ENCODE data around the gene OR2L13.
"Not testable (repeated sequence)": the region's sequence is repeated elsewhere in the genome, so short reads cannot be mapped to it uniquely, and the experiment has no call there.

OR2L13 gene, protein sequence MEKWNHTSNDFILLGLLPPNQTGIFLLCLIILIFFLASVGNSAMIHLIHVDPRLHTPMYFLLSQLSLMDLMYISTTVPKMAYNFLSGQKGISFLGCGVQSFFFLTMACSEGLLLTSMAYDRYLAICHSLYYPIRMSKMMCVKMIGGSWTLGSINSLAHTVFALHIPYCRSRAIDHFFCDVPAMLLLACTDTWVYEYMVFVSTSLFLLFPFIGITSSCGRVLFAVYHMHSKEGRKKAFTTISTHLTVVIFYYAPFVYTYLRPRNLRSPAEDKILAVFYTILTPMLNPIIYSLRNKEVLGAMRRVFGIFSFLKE

GRCh38 chr1:248094884-248095283 lies at the start of gene OR2L13:
Gene OR2L13 (plus strand): TSS chr1:248095184. CDS start chr1:248099376, 4,192 bp downstream.
- no peak for DNase-seq (ENCODE audit: low spot score)

- DNase-seq (ENCODE audit: low spot score) = no peak
These were observed 49.8 kb upstream of the OR2L13 start for GRCh38 chr1:248045209-248045608.

DNA sequence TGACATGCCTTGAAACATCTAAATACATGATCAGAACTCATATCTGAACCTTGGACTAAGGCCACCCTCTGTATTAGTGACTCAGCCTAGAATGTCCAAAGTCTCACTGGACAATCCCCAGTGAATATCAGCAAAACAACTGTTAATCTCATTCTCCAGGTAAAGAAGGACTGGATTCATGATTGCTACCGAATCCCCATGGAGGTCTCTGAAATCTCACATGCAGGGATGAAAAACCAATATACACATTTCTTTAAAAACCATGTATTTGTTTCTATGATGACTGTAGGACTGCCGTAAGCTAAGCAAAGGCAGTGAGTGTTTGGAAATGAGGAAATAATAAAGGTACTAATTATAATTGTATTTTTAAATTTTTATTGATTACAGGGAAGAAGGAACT lies 48.4 kb upstream of the OR2L13 start, which contains the start of gene OR2L3:
OR2L3 (plus strand) TSS at position 301 of the 400 bp plus-strand sequence. CDS start 13,846 bp downstream, outside the sequence.
- DNase-seq (ENCODE audit: low spot score) = no peak

DNA sequence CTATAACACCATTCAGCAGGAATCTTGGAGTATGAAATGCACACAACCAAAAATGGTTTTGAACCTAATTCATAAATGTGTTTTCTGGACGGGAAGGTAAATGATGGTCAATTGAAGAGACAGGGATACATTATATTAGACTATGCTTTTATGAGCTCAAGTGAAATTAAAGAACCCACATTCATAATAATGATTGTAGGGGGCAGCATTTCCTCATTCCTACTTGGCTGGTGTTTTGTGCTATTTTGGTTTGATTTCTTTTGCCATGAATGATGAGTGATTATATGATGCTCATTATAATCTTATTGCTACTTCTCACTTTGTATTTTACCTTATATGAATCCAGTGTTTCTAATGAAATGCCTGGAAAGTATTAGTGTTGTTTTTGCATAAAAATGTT lies 48.0 kb upstream of the OR2L13 start:
- no peak for DNase-seq (ENCODE audit: low spot score)

GRCh38 chr1:248054671-248055070 lies 40.3 kb upstream of the OR2L13 start:
- DNase-seq (ENCODE audit: low spot score) = no peak

GRCh38 chr1:248055261-248055660 lies 39.7 kb upstream of the OR2L13 start:
- DNase-seq (ENCODE audit: low spot score) = no peak

DNA sequence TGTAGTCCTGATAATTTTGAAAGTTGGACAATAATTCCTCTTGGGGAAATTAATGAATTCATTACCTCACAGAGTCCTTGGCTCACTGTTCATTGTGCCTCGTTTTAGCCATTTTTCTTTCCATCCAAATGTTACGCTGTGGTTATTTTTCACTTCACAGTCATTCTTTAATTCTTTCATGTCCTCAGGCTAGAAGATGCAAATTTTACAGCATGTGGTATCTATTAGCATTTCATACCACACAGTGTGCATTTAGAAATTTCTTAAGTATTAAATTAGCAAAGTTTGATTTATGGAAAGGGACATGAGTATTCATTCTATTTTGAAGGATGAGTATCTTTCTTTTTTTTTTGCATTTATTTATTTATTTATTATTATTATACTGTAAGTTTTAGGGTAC lies 29.9 kb upstream of the OR2L13 start:
- DNase-seq (ENCODE audit: low spot score) = no peak

DNA sequence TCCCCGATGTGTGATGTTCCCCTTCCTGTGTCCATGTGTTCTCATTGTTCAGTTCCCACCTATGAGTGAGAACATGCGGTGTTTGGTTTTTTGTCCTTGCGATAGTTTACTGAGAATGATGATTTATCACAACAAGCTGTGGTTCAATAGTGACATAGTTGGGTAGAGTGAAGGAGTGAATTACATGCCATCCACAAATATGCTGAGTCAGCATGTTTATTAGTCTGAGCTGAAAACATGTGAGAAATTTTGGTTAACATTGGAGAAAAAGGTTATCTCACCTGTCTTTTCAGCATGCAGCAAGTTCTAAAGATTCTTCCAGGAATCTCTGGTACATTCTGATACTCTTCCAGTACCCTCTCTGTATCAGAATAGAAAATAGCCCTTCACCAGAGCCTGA lies 29.4 kb upstream of the OR2L13 start:
- DNase-seq (ENCODE audit: low spot score) = no peak

- DNase-seq (ENCODE audit: low spot score) = not testable (repeated sequence)
These were observed 11.1 kb upstream of the OR2L13 start for GRCh38 chr1:248083864-248084263.

- no peak for DNase-seq (ENCODE audit: low spot score)
These were observed 3.5 kb downstream of the OR2L13 start for GRCh38 chr1:248098529-248098928.

GRCh38 chr1:248102847-248103246 lies 7.9 kb downstream of the OR2L13 start:
- no peak for DNase-seq (ENCODE audit: low spot score)

GRCh38 chr1:248111157-248111556 lies 16.2 kb downstream of the OR2L13 start:
- DNase-seq (ENCODE audit: low spot score) = no peak

- no peak for DNase-seq (ENCODE audit: low spot score)
These were observed 19.9 kb downstream of the OR2L13 start for GRCh38 chr1:248114890-248115289.

DNA sequence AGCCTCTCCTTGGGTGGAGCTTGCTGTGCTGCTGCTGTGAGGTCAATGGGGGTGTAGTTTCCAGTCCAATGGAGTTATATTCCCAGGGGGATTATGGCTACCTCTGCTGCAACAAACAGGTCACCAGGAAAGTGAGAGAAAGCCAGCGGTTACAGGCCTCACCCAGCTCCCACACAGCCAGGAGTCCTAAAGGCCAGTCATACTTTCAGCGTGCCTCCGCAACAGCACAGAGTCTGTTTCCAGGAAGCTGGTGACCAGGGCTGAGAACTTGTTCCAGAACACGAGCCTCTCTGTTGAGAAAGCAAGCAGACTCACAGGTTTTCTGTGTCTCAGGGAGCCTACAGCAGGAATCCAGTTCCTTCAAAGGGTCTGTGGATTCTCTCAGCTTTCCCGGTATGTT lies 32.7 kb downstream of the OR2L13 start:
- DNase-seq (ENCODE audit: low spot score) = no peak

DNA sequence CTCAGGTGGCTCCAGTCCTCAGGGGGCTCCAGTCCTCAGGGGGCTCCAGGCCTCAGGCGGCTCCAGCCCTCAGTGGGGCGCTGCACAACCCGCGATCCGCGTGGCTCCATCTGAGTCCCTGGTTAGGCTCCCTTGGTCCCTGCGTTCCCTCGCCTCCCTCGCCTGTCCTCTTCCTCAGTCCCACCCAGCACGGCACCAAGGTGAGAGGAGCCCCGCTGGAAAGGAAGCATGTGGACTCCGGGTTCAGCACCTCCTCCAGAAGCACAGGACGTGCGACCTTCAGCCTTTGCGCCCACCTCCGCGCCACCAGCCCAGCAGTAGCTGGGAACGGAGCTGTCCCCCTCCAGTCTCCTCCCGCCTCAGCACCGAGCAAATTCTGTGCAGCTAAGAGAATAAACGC lies 41.8 kb downstream of the OR2L13 start:
- DNase-seq (ENCODE audit: low spot score) = no peak

DNA sequence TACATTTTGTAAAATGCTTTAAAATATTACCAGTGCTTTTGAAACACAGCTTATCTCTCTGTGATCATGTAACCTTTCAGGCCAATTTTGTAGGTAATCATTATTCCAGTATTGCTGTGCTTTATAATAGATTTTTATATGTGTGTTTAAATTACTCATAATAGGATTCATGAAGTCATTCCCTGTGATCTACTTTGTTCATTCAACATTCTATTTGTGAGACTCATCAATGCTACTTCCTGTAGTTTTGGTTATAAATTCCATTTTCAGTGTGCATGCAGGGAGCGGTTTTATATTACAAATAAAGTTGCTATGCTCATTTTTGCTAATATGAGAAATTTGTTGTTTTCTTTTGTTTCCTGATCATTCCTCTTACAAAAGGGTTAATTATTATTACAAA lies 45.9 kb downstream of the OR2L13 start:
- DNase-seq (ENCODE audit: low spot score) = no peak

DNA sequence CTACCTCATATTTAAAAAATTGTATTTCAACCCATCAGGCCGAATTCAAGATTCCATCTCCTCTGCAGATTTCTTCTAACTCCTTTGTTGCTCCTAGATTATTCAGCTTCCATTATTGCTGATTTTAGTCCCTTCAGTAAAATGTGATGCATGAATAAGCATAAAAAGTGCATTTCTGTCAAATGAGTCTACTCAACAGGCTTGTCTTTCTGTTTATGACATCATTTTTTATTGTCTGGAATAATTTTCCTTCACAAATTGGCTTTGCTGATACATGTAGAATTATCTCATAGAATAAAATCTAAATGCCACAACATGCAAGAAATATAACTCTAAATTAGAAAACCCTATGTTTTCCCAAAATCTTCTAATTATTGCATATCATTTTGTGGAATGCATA lies 48.3 kb downstream of the OR2L13 start:
- DNase-seq (ENCODE audit: low spot score) = no peak

DNA sequence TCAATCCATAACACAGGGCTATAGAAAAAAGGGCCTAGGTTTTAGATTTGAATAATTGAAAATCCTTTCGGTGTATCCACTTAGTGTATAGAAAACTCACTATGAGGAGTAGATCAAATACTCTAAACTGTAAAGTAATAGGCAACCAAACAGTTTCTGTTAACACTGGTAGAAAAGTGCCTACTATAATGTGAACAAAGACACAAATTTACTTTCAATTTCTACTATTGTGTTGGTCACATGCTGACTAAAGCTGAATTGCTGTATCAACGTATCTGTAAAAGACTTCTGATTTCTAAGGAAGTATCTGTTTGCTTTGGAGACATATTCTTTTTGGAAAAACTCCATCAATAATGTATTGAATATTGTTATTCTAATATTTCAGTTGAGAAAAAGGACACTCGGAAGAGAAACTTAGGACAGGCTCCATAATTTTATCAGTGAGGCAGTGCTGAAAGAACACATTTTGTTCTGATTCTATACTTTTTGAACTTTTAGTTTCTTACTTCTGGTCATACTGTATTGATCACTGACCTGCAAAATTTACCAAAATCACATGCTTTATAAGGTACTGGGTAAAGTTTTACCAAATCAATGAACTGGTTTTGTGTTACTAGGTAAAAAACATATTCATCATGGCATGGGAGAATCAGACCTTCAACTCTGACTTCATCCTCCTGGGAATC lies 49.7 kb downstream of the OR2L13 start, which contains the start of gene OR2M5:
OR2M5 (plus strand) TSS at position 636 of the 686 bp plus-strand sequence; CDS start at position 636, 0 bp downstream.
- no peak for DNase-seq (ENCODE audit: low spot score)

Data from AG08395 (cell line).